Posterior cingulate gyrus (tissue), 11 donors: Measurements from ENCODE around the gene ARHGAP42.

Source experiments
- DNase-seq, 10 donors: peaks; one replicate each; pipeline versions ENCODE4 v3.0.0 to v3.0.0-alpha.2; 2020 to 2021; ENCODE audit warnings: mixed read lengths in 3 of 10
- intact Hi-C: fragments of 100-400 bp; cut with DNase I; formaldehyde crosslinking; loops from one replicate; pipeline ENCODE4 v1.15.1; 2023

ARHGAP42 gene

DNA sequence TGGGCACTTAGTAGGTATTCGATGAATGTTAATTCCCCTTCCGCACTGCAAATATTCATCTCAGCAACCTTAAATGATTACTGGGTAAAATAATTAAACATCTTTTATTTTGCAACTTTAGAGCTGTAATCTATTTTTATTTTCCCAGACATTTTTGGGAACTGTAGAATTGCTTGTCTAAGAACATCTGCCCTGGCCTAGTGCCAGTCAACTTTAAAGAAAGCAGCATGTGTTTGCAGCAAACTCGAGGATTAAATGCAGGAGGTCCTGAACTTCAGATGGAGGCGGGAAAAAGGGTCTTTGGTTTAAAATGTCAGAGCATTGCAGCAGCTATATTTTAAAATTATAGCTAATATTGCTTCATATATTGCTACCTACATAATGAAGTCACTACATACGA is 252.5 kb downstream of the ARHGAP42 start:
- intact Hi-C loops = no loop called here
- no peak for DNase-seq

DNA sequence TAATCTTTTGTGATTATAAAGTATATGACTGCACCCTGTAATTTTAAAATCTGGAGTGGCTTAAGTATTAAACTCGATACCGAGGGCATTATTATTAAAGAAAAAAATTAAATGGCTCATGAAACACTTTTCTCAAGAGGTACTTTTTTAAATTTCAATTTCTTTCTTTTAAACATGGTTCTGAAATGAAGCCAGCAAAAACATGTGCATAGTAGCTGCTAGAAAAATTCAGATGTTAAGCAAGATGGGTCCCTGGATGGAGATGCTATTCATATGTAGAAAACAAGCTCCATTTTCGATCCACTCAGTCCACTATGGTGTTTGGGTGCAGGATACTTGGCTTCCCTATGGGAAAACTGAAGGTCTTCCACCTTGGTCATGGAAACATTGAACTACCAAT is 253.0 kb downstream of the ARHGAP42 start:
- intact Hi-C loops = no loop called here
- no peak for DNase-seq

DNA sequence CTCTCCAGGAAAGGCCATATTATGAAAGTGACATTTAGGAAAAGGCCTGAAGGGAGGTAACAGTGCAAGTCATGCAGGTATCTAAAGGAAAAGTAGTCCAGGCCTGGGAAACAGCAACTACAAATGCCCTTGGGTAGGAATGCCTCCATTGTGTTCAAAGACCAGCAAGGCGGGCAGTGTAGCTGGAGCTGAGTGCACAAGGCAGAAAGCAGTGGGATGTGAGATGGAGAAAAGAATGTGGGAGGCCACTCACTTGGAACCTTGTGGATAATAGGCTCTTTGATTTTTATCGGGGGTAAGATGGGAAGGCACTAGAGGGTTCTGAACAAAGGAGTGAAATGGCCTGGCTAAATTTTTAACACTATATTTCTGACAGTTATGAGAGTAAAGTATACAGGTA is 253.9 kb downstream of the ARHGAP42 start:
- intact Hi-C loops = no loop called here
- no peak for DNase-seq

DNA sequence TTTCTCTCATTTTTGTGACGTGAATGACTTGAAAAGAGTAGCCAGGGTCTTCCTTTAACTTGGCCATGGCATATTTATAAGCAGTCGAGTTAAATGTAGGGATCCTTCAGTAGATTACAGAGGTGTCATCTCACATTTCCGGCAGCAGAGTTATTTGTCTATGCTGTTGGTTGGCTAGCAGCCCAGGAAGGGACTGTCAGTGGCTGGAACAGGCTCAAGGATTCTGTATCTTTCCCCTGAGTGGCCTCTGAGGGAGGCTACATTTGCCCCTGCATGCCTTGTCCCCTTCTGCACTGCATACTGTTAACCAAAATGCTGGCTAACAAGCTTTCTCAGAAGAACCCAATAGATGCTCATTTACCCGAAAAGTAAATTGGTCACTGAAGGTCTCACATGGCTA is 254.9 kb downstream of the ARHGAP42 start:
- intact Hi-C loops = no loop called here
- DNase-seq = no peak

DNA sequence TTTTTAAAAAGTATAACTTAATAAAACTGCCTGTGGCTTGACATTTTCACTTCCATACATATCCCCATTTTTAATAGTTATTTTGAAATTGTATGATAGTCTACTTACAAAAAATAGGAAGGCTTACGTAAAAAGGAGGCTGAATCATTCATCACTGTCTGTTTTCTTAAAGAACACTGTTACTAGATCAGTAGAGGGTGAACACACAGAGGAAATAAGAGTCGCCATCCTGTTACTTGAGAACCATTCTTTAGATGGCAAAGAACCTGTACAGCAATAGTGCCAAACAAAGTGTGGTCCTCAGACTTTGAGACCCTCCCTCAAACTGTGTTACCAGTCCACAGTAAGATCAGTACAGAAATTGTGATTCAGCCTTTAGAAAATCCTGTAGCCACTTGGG is 261.8 kb downstream of the ARHGAP42 start:
- intact Hi-C loops = no loop called here
- no peak for DNase-seq

DNA sequence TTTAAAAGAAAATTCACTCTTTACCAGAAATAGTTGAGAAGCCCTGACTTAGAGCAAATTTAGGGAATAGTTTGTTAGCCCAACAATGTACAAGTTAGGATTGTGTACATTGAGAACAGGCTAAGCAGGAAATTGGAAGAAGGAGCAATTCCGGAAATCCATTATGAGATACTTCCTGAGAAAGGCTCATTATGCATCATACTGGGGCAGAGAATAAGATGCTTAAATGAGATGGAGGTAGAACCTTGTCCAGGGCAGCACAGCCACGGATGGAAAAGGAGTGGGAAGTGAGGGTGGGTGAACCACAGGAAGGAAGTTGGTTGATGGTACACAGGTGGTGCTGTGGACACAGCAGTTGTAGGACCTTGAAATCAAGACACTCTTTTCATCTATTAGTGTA is 262.4 kb downstream of the ARHGAP42 start:
- intact Hi-C loops = no loop called here
- DNase-seq = no peak

DNA sequence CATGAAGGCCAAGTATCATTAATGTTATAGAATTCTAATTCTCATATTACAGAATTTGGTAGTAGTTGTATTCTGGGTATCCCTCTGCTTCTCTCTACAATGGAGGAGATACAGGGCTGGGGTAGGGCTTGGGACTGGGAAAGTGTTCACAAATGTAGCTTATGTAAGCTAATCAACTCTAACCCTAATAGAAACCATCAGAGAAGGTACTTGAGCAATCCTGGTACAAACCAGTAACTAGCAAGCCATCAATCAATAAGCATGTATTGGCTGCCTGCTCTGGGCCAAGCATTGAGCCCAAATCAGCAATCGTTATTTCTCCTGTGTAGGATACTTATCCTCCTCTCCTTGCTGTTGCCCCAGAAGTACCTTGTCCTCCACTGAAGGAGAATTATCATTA is 268.2 kb downstream of the ARHGAP42 start:
- DNase-seq = no peak
- intact Hi-C loops = no loop called here

DNA sequence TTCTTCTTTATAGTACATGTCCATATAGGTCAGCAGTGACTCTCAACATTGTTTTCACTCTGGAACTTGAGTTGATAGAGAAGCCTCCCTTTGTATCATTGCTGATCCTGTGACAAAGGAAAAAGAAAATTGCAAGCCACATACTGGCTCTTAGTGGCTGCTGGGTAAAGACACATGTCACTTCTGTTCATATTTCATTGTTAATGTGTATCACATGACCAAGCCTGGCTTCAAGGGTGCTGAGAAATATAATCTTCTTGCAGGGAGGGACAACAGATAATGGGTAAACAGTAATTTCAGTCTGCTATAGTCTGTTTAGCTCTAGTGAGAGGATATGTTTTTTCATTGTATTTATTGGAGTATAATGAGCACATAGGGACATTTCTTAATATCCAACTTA is 269.3 kb downstream of the ARHGAP42 start:
- intact Hi-C loops = no loop called here
- no peak for DNase-seq

DNA sequence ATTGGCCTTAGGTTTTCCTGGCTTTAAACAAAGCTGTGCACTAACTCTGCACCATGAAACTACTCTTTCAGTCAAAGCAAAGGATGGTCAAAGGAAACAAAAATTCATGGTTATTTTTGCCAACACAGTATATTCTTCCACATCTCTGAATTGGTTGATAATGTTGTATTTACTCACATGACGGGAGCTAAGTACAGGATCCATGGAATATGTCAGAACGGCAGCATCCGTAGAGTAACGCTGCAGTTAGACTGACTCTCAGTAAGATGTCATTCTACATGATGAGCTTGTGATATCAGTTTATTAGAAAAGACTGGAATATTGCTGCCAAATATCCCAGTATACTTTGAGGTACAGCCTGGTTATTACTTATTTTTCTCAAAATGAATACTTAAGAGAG is 270.4 kb downstream of the ARHGAP42 start:
- intact Hi-C loops = no loop called here

DNA sequence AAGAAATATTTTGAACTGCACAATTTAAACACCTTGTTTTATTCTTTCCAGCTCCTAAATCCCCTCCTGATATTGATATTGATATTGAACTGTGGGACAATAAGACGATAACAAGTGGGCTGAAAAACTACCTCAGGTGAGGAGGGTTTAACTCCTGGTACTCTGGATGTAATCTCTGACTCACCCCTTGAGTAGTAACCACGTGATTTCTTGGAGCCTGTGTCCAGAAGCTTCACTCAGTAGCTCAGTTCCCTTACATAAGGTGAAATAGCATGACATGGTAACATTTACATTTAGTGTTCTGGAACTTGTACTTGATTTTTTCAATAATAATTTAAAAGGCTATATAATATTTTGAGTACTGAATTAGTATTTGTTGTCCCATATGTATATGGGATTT is 274.5 kb downstream of the ARHGAP42 start:
- intact Hi-C loops = no loop called here
- DNase-seq = no peak

More for the DNA sequence above, 270.4 kb downstream of the ARHGAP42 start:
- no peak for DNase-seq

DNA sequence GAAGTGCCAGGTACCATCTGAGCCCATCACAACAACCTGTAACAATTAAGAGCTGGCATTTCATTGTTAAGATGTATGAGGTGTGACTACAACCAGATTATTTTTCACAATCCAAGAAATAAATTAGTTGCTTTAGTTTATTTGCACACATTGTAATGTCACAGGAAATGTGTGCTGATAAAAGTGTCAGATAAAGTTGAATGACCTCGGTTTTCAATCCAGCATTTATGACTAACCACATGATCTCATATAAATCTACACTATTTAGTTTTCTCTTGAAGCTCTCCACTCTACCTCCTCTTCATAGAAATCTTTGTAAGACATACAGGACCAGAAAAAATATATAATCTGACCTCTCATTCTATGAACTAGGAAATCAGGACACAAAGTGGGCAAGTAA is 276.3 kb downstream of the ARHGAP42 start:
- no peak for DNase-seq
- intact Hi-C loops = no loop called here

DNA sequence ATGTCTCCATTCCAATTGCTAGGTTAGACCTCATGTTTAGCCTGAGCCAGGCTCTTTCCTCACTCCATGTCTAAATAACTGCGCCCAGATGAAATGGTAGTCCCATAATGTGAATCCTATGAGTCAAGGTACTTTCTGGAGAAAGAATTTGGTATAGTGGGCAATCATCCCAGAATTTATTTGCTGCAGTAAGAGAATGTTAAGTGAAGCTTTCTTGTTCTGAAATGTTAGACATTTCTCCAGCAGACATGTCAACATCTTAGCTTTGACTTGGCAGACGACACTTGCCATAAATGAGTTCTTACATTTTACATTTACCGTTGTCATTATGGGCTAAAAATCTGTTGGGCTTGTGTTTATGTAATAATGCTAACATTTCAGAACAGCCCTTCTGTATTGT is 277.3 kb downstream of the ARHGAP42 start:
- DNase-seq = no peak
- intact Hi-C loops = no loop called here

DNA sequence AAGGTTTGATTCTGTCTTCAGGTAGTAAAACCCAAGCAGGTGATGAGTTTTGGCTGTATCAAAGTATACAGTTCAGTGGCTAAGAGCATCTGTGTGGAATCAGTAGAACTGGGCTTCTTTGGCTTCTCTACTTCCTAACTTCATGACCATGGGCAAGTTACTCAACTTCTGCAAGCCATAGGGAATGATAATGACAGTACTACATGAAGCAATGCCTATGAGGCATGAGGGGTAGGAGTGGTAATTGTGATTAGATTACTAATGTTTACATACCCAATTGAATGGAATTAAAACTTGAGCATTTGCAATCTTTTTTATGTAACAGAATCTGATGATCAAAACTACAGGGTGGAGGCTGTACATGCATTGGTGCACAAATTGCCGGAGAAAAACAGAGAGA is 278.3 kb downstream of the ARHGAP42 start:
- intact Hi-C loops = no loop called here
- no peak for DNase-seq

DNA sequence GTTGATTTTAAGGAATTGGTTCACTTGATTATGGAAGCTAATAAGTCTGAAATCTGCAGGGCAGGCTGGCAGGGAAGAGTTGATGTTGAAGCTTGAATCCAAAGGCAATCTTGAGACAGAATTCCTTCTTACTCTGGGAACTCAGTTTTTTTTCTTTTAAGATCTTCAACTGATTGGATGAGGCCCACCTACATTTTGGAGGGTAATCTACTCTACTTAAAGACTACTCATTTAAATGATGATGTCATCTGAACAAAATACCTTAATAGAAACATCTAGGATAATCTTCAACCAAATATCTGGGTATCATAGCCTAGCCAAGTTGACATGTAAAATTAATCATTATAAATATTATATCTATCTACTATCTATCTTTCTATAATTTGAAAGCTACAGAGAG is 279.3 kb downstream of the ARHGAP42 start:
- DNase-seq = no peak
- intact Hi-C loops = no loop called here

DNA sequence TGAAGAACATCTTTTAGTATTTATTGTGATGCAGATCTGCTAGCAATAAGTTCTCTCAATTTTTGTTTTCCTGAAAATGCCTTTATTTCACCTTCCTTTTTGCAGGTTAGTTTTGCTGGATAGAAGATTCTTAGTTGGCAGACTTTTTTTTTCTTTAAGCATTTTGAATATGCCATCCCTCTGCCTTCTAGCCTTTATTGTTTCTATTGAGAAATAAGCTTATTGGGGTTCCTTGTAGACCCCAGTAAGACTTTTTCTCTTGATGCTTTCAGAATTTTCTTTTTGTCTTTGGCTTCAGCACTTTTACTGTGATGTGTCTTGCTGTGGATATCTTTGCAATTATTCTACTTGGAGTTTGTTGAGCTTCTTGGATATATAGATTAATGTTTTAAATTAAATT is 281.9 kb downstream of the ARHGAP42 start:
- DNase-seq = no peak
- intact Hi-C loops = no loop called here

DNA sequence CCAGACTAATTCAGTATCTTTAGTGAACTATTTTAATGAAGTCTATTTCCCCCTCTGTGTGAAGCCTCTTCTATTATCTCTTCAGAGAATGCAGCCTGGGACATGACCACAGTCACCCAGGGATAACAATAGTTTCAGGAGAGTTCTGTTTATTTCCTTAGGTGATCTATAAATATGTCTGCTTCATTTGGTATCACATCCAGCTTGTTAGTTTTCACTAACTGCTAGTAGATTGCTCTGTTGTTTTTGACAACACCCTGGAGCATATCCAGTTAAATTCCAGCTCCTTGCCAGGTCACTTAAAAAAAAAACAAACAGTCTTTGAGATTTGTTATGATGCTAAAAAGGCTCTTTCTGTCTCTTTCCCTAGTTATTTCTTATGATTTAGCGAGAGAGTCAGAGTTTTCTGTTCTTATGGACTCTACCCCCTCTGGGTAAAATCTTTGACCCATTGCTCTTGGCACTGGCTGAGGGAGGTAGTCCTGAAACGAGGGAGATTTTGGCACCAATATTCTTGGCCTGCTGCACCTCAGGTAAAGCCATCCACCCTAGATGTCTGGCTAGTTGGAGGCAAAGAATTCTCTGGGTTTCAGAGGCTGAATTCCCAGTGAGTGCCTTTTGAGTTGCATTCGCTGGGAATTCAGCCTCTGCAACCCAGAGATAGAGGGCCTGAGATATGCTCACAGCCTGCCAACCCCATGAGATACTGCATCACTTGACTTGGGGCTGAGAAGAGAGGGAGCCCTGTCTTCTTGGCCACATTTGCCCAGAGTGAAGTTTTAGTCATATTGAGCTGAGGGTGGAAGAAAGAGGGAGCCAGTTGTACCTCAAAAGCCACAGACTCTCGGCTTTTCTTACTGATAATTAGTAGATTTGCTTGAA is 283.4 kb downstream of the ARHGAP42 start:
- intact Hi-C loops = no loop called here
- DNase-seq = no peak

DNA sequence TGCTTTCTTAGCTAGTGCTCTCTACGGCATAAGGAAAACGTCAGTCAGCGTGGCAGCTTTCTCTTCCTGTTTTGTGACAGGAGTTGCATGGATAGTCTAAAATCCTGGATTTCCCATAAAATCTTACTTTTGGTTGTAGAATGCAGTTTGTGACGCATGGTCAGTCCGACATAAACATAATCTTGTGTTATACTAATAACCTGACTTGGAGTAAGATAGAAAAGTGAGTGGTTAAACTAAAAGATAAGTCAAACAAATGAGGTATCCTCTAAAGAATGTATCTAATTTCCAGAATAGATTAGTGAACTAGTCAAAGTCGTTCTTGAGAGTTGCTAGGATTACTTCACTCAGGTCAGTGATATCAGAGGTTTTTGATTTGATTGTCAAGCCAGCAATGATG is 285.0 kb downstream of the ARHGAP42 start:
- intact Hi-C loops = no loop called here
- no peak for DNase-seq

DNA sequence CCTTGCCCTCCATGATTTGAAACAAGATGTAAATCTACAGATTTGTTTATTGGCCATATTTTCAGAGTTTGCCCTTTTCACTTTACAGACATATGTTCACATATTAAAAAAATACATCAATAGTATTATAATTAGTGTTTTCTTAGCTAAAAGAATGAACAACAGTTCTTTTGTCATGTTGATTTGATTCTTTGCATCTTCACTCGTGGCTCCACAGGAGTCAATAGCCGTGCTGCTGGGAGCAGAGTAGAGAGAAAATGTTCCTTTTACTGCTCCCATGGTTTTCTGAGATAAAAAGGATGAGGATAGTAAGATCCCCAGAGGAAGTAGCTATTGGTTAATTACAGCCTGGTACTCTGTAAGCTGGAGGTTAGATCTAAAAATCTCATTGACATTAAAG is 291.4 kb downstream of the ARHGAP42 start:
- intact Hi-C loops = no loop called here

DNA sequence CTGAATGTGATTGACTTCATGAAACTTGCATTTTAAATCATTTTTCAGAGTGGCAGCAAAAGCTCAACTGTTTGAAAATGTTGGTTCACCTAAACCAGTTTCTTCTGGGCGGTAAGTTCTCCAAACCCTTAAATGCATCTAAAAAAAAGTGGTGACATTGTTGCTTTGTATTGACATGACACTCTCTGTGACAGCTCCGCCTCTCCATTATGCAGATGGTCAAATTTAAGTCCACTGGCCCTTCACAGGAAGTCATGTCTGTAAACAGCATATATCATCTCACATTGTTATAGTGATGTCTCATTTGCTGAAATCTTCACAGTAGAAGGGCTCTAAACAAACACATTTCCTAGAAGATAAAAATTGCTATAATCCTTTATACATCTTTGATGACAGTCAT is 291.9 kb downstream of the ARHGAP42 start:
- intact Hi-C loops = no loop called here
- DNase-seq = no peak

More for the DNA sequence above, 291.4 kb downstream of the ARHGAP42 start:
- no peak for DNase-seq

DNA sequence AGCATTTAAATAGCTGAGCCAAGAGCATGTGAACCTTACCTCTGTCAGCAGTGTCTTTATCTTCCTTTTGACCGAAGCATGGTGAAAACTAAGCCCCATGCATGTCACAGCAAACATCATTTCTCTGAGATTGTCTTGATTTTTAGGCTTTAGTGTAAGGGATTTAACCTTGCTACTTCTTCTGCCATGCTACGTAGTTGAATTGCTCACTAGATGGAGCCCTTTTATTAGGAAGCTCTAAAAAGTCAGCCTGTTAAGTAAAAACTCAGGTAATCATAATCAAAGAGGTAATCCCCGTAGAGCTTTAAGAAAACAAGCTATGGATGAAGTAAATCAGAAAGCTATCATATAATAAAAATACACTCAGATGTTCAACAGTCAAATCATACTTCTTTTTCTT is 293.1 kb downstream of the ARHGAP42 start:
- intact Hi-C loops = no loop called here
- DNase-seq = no peak

DNA sequence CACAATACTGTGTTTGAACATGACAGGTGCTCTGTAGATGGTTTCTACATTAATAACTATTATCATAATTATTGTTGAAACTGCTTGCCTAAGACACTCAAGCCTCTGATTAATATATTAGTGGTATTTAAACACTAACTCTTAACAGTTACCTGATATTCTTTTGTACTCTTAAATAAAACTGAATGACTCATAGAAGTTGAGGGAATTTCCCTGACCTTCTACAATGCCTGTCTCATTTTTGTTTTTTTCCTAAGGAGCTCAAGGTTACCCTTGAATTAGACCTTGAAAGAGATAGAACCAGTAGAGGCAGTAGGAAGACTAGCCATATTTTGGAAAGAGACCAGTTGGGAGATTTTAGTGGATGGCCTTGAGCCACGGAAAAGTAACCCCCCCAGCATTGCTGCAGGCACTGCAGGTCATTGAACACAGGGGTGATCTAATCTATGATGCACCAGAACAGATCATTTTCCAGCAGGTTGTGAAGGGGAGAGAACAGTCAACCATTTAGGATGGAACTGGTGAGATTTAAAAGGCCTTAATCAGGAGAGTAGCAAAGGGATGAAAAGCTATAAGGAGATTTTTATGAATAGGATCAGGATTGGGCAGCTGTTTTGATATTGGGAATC is 294.2 kb downstream of the ARHGAP42 start:
- DNase-seq = no peak
- intact Hi-C loops = no loop called here

DNA sequence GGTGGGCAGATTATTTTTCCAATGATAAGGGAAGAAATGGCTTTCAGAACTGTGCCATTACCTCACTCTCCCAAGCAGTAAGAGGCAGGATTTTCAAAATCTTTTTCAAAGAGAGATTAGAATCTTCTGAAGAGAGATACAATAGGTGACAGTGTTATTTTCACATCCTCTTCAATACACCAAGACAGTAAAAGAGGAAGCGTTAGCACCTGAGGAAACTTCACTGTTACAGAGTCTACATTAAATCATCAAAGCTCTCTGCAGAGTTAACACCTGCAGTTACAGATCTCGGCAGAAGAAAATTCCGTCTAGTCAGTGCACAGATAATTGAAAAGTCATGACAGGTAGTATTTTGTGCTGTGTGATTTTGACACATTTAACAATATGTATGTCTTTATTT is 297.6 kb downstream of the ARHGAP42 start:
- DNase-seq = no peak
- intact Hi-C loops = no loop called here
